NCI-H2171 treated with DMSO at 0.1 percent for 48 hours (cell line): ENCODE measurements around the gene ABL1.
A peak's percentile ranks its signal among the peaks of the same experiment; 100 is the strongest.
"Not testable (repeated sequence)": the region's sequence is repeated elsewhere in the genome, so short reads cannot be mapped to it uniquely, and the experiment has no call there.

ENCODE experiments used
- DNase-seq: peaks from one replicate; lab custom pipeline; 2025; lab: John Stamatoyannopoulos, UW

Gene ABL1

GRCh38 chr9:130825351-130825651 lies 9.8 kb upstream of the ABL1 start:
- DNase-seq, result no peak

- DNase-seq, result no peak
These were observed 9.2 kb upstream of the ABL1 start for GRCh38 chr9:130825809-130826208.

GRCh38 chr9:130829762-130830161 lies 5.3 kb upstream of the ABL1 start:
- no peak for DNase-seq

DNA sequence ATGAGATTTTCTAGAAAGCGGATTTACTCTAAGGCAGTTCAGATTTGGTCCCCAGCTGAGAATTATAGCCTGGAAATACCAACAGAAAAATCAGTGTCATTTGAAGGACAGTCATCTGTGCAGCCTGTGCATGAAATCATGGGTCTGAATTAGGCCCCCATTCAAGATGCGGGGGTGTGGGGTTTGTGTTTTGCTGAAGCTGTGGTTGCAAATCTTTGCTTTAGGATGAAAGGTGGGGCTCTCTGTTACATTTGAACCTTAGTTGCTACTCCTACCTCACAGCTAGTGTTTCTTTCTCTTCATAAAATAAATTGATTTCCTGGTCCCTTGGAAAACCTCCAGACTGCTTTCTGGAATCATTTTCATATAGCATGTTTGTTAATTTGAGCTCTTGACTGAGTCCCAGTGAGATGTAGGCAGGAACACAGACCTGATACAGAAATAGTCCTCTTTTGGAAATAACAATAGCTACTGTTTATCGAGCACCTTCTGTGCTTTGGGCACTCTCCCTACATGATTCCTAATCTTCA lies 4.8 kb upstream of the ABL1 start:
- DNase-seq, result no peak

DNA sequence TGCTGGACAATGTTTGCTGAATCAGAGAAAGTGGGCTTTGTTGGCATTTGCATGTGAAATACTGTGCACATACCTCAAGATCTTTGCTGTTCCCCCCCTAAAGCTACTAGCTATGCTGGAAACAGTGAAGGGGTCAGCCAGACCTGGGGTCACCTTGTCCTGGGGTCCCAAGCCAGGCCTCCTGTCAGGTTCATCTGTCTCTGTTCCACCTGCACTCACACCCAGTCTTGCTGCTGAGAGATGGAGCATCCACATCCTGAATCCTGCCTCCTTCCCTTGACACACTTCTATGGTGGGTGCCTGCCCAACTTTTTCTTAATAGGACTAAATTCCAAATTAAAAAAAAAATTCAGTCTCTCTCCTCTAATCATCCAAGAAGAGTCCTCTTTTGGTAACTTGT lies 4.0 kb upstream of the ABL1 start:
- no peak for DNase-seq

GRCh38 chr9:130833031-130833990 lies 1.7 kb upstream of the ABL1 start:
- DNase-seq, result no peak

DNA sequence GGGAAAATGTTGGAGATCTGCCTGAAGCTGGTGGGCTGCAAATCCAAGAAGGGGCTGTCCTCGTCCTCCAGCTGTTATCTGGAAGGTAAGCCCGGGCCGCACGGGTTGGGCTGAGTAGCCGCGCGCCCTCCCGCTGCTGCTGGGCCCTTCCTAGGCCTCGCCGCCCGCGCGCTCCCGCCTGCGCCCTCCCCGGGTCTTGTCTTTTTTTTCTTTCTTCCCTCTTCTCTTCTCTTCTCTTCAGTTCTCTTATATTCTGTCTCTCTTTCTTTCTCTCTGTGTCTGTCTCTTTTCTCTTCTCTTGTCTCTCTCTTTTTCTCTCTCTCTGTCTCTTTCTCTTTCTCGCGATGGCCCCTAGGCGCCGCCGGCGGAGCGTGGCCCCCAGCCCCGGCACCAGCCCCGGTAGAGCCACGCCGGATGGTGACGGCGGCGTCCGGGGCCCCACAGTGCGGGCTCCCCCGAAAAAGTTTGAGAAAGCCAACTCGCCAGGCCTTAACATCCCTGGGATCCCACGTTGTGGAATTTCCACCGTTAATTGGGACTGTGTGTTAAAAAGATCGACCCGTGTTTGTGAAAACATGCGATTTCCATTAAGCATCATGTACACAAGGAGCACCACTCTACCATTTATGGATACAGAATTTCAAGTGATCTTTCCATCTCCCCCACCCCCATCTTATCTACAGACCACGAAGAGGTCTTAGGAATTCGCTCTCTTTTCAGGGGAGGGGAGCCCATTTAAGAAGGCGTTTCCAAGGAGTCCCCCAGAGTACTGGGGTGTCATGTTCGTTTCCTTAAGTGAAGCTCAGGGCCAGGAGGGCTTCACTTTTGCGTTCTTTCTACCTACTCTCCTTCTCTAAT lies 616 bp downstream of the ABL1 start:
- peak; percentile 80 for DNase-seq

DNA sequence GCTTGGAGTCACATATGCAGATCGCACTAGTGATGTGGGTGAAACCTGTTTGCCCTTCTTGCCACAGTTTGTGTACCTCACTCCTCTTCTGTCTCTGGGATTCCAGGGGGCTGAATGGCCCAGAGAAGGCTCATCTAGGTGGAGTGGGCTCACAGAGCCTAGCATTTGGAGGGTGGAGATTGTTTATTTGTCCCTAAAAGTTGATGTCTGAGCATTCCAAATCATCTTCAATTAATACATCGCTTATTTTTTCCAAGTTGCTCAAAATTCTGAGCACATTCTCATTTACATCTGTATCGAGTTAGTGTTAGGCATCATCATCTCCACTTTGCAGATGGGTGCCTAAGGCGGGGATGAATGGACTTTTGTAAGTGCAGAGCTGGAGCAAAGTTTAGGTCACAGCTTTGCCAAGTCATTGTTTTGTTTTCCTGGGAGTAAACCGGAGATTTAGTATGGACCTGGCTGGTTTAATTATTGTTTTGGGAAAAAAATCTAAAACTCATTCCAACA lies 2.0 kb downstream of the ABL1 start:
- no peak for DNase-seq

GRCh38 chr9:130837643-130838042 lies 2.6 kb downstream of the ABL1 start:
- no peak for DNase-seq

GRCh38 chr9:130839132-130840111 lies 4.4 kb downstream of the ABL1 start:
- no peak for DNase-seq

DNA sequence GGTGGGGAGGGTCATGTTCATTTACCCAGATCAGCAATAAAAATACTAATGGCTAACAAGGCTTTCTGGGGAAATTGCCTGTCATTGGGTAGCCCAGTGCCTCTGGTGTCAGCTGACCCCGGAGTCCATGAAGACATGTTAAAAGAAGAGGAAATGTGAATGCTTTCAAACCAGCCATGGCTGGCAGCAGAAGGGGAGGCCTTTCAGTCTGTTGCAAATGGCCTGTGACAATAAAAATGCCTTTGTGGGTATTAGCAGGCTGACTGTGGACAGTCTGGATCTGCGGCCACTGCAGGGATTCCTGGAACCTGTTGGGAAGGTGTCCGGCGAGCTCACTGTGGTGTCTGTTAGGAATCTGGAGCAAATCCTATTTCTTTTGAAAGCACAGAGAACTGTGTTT lies 7.5 kb downstream of the ABL1 start:
- DNase-seq, result no peak

GRCh38 chr9:130843049-130843908 lies 8.2 kb downstream of the ABL1 start:
- DNase-seq, result no peak

DNA sequence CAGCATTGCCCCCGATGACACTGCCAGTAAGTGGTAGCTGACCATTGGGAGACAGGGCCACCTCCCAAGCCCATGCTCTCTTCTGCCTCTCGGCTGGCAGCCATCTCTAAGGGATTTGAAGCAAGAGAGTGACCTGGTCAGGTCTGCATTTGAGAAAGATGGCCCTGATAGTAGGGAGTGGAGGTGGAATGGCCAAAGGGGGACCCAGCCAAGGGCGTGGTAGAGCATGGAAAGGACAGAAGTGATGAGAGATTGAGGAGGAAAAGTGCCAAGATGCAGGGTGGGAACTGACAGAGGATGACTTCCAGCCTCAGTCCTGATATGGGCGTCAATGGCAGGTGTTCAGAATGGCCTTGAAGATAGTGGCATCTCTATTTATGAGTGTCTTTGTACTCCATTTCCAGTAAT lies 9.0 kb downstream of the ABL1 start:
- no peak for DNase-seq

DNA sequence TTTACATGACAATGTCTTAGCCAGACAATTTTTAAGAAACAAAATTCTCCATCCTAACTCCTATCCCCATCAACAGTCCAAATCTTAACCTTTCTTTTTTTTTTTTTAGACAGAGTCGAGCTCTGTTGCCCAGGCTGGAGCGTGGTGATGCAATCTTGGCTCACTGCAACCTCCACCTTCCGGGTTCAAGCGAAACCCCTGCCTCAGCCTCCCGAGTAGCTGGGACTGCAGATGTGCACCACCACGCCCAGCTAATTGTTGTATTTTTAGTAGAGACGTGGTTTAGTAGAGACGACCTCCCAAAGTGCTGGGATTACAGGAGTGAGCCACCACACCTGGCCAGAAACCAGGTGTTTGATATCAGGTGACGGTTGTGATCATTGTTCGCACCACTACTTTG lies 10.2 kb downstream of the ABL1 start:
- DNase-seq, result no peak

DNA sequence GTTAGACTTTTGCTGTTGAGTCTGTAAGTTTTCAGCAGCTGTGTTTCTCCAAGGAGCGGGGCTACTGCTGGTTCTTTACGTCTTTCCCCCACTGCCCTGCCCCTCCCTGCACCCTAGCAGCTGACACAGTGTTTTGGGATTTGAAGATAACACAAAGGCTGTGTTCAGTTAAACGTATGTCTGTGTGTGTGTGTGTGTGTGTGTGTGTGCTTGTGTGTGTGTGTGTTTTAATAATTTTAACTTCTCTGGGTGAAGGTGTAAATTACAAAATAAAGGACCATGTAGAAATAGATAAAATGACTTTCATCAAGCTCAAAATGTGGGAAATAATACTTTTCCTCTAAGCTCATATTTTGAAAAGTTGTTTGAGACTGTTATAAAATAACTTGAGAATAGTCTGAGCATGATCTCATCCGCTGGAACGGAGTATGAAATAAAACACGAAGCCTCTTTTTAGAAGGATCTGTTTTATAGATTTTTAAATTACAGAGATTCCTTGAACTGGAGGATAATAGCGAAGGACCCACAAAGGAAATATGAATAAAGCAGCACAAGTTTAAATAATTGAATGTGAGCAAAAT lies 10.9 kb downstream of the ABL1 start:
- no peak for DNase-seq

- DNase-seq, result no peak
These were observed 11.6 kb downstream of the ABL1 start for GRCh38 chr9:130846487-130847305.

DNA sequence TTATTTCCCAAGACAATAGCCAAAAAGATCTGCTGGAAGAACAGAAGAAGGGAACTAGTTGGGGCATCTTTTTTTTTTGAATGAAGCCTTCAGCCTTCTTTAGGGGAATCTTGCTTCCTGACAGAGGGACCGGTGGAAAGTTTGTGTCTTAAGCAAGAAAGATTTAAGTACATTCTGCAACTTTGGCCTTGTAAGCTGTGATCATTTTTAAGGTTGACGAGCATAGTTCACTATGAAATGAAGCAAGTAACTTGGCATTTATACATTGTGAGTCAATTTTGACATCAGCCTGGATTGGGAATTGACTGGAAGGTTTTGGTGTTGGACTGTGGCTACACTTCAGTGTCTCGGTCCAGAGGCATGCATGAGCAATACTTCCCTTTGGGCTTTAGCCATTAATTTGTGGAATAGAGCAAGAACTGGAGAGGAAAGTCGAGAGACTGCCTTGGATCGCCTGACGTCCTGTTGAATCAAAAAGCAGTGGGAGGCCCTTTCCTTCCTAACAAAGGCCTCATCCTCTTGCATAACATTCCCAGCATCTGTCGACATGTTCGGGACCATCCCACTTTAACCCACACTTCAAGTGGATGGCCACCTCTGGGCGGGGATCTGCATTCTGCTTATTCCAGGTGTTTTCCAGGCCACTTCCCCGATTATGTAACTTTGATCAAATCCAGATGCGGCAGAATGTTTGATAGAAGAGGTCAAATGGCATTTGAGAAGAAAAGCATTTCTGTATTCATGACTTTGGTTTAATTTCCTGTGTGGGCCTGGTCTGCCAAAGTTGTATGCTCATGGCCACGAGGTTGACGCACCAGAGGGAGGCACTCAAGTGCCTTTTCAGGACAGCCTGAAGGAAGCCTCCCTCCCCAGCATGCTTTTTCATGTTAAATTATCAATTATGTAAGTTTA lies 12.5 kb downstream of the ABL1 start:
- DNase-seq, result no peak

GRCh38 chr9:130848514-130848913 lies 13.5 kb downstream of the ABL1 start:
- not testable (repeated sequence) for DNase-seq
